HG02870 (cell line): Measurements from ENCODE around the gene NOM1.

Experiments
- ATAC-seq: cut with Tn5 transposase; IDR thresholded peaks from one replicate; pipeline ENCODE4 v1.9.1; 2021; ENCODE audit warnings: mild to moderate bottlenecking, moderate library complexity; ENCODE audit not compliant: unreplicated experiment

The NOM1 gene

DNA sequence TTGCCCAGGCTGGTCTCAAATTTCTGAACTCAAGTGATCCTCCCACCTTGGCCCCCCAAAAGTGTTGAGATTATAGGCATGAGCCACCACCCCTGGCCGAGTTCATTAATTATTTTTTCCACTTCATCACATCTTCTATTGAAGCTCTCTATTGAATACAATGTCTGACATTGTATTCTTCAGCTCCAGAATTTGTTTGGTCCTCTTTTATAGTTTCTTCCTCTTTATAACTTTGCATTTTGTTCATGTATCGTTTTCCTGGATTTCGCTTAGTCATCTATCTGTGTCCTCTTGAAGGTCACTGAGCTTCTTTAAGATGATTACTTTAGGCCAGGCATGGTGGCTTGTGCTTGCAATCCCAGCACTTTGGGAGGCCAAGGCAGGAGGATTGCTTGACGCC is 30.2 kb downstream of the NOM1 start:
- no peak for ATAC-seq

DNA sequence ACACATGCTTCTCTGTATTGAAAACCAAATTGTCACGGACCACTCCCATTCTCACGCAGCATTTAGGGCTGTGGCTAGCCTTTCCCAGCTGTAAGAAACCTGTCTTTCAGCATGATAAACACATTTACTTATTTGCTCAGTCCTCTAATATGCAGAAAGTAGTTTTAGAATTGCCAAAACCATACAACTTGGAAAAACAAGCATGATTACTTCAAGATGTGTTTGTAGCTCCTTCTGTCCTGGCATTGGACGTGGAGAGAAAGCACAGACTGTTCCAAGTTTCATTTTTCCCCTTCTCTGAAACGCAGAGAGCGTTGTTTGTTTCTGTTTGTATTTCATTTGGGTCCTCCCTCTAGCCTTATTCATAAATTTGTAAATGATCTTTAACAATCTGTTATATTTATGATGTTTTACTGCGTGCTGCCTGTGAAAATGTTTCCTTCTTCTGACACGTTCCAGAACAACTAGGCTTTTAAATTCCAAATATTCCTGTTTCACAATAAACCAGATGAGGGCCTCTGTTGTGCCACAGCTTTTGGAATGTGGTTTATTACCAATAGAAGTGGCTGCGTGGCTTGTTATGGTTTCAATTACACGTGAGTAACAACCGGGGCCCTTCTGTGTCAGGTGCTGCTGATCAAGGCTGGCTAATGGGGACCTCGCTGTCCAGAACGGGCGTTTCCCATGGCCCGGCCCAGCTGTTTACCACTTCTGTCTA is 34.8 kb downstream of the NOM1 start:
- no peak for ATAC-seq

DNA sequence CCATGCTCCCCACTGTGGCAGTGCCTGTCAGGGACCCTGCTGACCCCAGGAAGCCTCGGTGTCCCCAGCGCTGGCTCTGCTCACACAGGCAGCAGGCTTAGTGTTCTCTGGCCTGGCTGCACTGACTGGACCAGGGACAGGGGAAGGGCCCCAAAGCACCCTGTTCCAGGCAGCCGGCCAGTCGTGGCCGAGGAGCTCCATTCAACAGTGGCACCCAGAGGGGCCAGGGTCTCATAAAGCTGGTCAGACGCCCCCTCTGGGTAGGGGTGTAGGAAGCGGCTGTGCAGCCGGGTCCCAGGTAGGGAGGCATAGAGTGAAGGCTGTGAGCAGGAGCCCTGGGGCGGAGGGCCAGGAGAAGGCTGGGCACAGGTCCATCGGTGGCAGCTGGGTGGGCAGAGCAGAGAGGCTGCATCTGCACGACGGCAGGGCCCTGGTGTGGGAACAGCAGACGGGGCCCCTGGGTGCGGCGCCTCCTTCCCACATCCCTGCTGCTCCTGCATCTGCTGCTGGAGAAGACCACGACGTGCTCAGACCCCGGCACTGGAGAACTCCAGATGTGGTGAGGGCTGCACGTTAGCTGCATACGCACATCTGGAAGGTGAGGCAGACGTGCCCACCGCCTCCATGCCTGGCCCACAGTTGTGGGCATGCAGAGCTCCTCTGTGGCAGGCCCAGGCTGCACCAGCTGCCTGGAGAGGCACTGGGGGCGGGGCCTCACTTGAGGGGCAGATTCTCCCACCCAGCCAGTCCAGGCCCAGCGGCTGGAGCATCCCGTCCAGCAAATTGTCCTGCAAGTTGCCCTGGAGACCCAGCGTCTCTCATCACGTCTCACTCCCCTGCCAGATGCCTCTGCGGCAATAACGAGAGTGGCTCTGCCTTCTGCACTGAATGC is 35.8 kb downstream of the NOM1 start:
- no peak for ATAC-seq

DNA sequence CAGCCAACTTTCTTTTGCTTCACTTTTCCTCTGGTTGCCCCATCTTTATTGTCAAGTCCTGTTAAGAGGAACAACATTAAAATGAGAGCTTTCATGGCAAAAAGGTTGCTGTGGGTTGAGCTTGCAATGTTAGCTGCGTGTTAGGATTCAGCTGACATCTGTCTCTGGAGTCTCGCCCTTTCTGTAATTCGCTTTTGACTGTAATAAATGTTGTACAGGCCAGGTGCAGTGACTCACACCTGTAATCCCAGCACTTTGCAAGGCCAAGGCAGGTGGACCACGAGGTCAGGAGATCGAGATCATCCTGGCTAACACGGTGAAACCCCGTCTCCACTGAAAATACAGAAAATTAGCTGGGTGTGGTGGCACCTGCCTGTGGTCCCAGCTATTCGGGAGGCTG is 36.9 kb downstream of the NOM1 start:
- ATAC-seq, result no peak

DNA sequence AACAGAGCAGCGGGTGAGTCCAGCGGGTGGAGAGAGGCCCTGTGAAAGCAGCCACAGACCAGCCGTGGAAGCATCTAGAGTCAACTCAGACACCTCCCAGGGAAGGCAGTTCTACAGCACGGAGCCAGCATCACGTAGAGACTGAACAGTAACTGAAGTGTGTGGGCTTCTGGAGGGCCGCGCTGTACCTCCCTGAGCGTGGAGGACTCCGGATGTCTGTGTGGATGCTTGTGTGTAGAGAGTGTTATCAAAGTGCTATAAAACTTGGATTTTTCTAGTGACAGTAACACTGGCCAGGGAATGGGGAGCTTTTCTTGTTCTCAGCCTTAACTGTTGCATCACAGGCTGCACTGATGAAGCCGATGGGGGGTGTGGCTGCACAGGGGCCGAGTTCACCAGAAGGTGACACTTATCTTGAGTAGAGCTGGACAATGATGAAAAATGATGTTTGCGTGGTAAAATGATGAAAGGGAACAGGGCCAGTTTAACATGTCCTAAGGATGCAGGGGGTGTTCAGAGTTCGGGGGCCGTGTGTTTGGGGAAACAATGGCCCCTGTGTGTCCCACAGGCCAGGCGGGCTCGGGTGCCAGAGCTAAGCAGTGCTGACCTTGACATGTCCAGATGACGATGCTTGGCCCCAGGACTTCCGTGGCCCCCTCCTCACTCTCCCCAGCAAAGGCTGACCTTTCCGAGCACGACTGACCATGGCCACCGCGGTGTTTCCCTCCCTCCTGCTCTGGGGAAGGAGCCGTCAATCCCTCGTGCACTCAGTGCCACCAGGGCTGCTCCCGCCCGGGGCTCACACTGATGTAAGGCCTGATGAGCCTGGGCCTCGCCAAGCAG is 39.1 kb downstream of the NOM1 start:
- no peak for ATAC-seq

DNA sequence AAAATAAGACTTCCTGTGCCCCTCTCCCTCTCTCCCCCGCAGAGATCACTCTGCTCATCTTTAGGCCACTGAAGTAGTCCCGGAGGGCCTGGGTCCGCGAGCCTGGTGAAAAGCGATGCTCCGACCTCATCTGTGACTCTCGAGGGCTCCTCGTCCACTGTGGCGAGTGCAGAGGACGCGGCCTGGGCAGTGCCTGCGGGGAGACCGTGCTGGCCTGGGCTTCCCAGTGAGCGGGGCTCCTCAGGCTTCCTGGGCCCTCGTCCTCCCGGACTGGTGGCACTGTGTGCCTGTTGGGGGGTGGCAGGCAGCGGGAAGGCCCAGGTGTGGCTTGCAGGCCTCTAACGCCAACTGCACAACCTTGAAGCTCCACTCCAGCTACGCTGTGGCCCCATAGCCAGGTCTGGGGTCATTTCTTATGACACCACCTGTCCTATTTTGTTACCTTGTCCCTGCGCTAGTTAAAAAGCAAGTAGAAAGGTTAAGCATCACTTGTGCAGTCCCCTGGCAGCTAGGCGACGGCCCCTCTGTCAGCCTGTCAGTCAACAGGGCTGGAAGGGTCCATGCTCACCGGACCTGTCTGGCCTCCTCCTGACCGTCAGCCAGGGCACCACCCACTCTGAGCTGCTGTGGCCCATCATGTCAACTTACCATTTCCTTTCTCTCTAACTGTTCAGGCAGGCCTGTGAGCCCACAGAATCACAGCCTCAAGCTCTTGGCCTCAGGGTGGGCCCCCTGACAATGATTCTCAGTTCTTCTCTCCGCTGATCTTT is 40.4 kb downstream of the NOM1 start:
- ATAC-seq, result no peak

DNA sequence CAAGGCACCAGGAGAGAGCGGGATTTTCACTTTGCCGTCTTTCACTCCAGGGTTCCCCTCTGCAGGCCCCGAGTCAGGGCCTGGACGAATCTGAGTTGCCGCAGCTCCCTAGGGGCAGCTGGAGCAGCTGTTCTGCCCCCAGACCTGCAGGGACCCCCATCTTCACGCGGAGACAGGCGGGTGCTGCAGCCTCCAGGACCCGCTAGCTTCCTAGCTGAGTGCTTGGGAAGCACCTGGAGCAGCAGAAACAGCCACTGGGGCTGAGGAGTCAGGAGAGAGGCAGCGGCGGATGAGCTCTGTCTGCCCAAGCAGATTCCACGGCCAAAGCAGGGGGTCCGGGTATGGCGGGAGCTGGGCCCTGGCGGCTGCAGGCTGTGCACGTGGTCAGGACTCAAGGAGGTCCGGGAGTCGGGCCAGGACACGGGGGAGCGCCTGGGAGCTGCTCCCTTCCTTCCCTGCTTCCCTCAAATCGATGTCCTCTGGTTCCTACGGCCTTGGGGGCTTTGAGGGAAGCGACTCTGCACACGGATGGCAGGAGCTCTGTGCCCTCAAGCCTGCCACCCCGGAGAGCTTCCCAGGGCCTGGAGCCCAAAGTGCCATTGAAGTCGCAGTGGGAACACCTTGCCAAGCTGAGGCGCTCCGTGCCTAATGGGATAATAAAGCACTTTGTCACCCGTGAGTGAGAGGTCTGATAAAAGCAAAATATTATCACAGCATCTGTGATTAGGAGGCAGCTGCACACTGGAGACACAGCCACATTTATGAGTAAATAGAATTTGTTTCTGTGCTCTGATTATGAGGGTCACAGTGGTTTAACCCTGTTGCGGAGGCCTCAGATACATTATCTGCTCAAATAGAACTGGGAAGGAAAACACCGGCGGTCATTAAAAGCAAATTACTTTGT is 43.8 kb downstream of the NOM1 start:
- no peak for ATAC-seq

DNA sequence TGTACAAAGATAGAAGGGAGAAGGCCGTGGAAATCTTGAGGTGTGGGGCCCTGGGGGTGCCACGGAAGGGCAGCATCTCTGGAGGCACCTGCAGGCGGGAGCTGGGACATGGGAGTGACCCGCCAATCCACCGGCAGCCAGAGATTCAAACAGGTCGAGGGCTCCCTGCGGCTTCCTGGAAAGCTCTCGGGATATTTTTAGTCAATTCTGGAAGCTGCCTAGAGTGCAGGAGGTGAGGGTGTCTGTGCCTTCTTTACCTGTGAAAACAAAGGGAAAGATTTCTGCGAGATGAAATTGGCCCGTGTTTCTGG is 44.4 kb downstream of the NOM1 start:
- no peak for ATAC-seq

DNA sequence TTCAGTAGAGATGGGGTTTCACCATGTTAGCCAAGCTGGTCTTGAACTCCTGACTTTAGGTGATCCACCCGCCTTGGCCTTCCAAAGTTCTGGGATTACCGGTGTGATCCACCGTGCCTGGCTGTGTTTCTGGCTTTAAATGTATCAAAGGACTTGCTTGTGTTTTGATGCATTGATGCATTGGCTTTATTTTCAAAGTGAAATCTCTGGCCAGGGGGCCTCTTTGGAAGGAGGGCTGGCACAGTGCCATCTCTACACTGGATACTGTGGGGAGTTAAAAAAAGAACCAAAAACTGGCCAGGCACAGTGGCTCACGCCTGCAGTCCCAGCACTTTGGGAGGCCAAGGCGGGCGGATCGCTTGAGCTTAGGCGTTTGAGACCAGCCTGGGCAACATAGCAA is 44.9 kb downstream of the NOM1 start:
- ATAC-seq, result no peak

DNA sequence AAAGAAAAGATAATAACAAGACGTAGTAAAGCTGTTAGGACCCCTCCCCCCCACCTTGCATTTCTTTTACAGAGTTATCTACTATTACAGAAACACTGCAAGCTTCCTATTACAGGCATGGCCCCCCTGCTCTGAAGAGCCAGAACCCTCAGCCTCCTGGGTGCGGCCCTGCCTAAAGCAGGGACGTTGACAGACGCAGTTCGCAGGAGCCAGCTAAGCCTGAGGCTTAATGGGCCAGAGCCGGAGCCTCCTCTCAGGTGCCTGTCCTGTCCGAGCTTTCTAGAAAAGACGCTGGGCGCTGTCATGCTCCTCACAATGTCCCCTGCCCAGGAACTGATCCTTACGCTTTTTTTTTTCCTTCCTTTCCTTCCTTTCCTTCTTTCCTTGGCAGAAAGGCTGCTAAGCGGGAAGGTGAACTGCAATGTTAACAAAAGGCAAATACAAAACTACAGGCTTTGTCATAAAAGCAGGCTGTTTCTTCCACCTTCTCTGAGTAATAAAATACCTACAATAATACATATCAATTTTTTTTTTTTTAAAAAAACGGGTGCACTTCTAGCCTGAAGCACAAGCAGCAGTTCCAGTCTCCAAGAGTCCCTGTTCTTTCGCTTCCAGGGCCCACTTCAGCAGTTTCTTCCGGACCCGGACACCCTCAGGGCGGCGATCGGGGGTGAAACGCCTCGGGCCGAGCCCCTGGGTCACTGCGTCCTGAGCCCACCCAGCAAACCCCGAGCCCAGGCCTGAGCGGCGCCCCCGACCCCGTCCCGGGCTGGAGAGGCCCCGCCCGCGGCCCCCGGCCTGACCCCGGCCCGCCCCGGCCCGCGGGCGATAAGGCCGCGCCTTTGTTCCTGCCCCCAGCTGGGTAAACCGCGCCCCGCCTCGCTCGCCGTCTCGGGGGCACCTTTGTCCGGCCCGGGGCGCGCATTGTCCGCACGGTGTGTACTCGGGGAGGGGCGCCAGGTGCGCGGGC is 49.8 kb downstream of the NOM1 start:
- no peak for ATAC-seq

DNA sequence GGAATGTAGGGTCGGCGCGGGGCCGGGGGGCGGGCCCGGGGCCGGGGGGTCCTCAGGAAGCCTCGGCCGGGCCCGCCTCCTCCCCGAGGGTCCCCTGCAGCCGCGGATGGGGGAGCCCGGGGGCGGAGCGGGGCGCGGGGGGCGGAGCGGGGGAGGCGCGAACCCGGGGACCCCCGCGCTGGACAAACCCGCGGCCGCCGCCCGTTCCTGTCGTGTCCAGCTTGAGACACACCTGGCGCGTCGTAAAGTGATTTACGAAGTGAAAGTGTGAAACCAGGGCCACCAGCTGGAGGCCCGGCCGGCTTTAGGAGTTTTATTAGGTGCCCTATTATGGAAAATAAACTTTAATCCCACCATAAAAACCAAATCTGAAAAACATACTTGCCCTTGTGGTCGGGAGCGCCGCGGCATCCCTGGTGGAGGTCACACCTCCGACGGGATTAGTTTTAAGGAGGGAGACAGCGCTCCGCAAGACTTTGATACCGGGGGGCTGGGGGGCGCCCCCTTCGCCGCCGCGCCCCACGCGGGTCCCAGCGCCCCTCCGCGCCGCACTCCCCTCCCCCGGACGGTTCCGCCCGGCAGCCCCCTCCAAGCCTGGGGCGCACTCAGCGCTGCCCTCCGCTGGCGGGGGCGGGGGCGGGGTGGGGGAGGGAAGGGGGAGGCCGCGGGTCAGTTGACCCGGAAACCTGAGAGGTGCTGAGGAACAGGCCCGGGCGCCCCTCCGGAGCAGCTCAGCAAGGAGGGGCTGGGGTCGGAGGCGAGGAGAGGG is 50.6 kb downstream of the NOM1 start:
- no peak for ATAC-seq

DNA sequence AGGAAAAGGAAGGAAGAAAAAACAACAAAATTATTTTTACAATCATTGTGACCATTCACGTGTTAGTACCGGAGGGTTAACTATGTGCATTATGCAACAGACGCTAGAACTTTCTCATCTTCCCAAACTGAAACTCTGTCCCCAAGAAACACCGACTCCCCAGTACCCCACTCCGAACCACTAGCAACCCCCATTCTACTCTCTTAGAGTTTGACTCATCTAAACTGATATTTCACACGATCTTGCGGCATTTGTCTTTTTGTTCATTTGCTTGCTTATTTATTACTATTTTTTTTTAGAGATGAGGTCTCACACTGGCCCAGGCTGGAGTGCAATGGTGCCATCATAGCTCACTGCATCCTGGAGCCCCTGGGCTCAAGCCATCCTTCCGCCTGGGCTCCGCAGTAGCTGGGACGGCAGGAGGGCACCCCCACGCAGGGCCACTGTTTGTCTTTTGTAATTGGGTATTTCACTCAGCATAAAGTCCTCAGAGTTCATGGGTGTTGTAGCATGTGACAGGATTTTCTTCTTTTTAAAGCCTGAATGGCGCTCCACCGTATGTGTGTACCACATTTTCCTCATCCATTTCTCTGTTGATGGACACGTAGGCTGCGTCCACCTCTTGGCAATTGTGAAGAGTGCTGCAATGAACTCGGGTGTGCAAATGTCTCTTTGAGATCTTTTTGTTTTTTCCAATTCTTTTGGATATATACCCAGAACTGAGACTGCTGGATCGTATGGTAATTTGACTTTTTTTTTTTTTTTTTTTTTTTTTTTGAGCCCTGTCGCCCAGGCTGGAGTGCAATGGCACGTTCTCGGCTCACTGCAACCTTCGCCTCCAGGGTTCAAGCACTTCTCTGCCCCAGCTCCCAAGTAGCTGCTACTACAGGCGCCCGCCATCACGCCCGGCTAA is 51.5 kb downstream of the NOM1 start:
- ATAC-seq, result no peak

DNA sequence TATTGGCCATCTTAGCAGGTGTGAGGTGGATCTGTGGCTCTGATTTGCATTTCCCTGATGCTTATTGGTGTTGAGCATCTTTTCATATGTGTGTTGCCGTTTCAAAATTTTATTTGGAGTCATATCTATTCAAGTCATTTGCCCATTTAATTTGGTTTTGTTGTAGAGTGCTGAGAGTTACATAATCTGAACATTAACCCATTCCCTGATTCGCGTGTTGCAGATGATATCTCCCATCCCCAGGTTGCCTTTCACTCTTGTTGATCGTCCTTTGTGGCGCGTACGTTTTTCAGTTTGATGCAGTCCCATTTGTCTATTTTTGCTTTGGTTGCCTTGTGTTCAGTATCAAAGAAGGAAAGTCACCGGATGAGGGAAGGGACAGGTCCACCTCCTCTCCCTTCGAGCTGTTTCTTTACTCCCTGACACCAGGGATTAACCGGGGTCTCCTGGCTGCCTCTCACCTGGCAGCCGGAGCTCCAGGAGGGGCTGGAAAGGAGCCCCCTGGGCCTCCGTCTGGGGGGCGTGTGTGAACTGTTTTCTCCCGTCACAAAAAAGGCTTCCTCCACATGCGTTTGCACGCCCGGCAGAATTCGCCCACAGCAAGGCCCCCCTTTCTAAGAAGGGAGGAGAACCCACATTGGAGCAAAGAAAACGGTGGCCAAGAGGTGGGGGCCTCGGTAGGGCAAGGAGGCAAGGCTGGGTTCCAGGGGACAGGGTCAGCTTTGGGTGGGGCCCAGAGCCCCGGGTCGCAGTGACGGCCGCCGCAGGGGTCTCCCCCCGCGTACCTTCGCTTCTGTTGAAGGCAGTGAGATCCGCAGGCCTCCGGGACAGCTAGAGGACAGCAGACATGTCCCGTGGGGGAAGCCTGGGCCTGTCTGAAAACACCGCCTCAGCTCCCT is 52.7 kb downstream of the NOM1 start:
- ATAC-seq, result no peak

DNA sequence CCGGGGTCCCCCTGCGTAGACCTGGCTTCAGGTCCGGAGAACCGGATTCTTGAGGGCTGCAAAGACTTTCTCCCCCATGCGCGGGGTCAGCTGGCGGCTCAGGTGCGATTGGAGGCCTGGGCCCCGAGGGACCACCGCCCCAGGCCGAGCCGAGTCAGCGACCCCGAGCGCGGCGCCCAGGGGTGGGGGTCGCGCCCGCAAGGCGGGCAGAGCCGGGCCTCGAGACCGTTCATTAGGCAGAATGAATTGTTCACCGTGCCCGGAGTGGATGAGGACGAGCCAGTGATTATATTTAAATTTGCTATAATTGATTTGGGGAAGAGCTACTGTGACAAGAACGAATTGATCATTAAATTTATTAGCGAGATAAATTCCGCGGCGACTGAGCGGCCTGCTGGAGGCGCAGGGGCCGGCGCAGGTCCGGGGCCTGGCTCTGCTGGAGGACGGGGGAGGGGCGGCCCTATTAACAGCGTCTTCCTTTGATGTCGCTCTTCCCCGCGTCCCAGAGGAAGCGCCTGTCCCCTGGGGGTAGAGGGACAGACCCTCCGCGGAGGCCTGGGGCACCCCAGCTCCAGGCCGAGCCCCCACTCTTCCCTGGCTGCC is 53.4 kb downstream of the NOM1 start:
- ATAC-seq, result no peak

DNA sequence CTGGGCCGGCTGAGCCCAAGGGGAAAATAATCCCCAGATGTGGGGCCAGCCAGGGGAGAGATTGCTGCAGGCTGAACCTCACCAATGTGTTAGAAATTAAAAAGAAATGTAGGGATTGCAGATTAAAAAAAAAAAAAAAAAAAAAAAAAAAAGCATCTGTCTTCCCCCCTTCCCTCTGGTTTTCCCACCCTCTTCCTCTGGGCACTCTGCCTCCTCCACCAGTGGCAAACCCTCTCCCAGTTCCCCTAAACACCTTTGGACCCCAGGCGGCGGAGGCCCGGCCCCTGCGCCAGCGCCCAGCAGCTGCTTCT is 53.9 kb downstream of the NOM1 start:
- no peak for ATAC-seq
